22Rv1 (cell line): ENCODE data around the gene SFXN5.

Experiments used
- H3K27ac ChIP-seq: fragments of 450-650 bp; 2 replicates; pipeline ENCODE4 v1.5.1; 2017
- CTCF ChIP-seq: fragments of 450-650 bp; IDR thresholded peaks from 2 replicates; pipeline ENCODE4 v1.5.1; 2017; ENCODE audit warnings: mild to moderate bottlenecking
- ZFX ChIP-seq: fragments of 450-650 bp; IDR thresholded peaks from 2 replicates; pipeline ENCODE4 v1.6.1; 2017; ENCODE audit warnings: antibody characterized with exemption, borderline replicate concordance

Gene SFXN5

GRCh38 chr2:72991980-72992733 is 79.4 kb downstream of the SFXN5 start:
- no peak for TF ChIP-seq CTCF
- TF ChIP-seq ZFX: no peak
- no peak overlapping the region for H3K27ac ChIP-seq

GRCh38 chr2:72991439-72991725 is 80.1 kb downstream of the SFXN5 start:
- TF ChIP-seq CTCF (no peak), ZFX (no peak)

GRCh38 chr2:72990695-72991438 is 80.6 kb downstream of the SFXN5 start:
- TF ChIP-seq CTCF: no peak
- no peak for TF ChIP-seq ZFX

More at GRCh38 chr2:72991439-72991725, 80.1 kb downstream of the SFXN5 start:
- H3K27ac ChIP-seq: no peak overlapping the region

GRCh38 chr2:72989770-72990556 is 81.5 kb downstream of the SFXN5 start:
- no peak overlapping the region for H3K27ac ChIP-seq

More at GRCh38 chr2:72990695-72991438, 80.6 kb downstream of the SFXN5 start:
- H3K27ac ChIP-seq: no peak overlapping the region

GRCh38 chr2:72988726-72989273 is 82.7 kb downstream of the SFXN5 start:
- no peak overlapping the region for H3K27ac ChIP-seq
- TF ChIP-seq CTCF: no peak
- no peak for TF ChIP-seq ZFX

More at GRCh38 chr2:72989770-72990556, 81.5 kb downstream of the SFXN5 start:
- TF ChIP-seq ZFX: no peak
- TF ChIP-seq CTCF: no peak

- no peak overlapping the region for H3K27ac ChIP-seq
- TF ChIP-seq ZFX: no peak
- TF ChIP-seq CTCF: no peak
Observed at GRCh38 chr2:72988041-72988440, 83.5 kb downstream of the SFXN5 start.
